ENCODE measurements around the gene IL32.

IL32 gene

GRCh38 chr16:3058139-3059030 lies 7.1 kb upstream of the IL32 start:
- Histone ChIP-seq H3K36me3 (ENCODE audit: control insufficient read depth in 2 of 2, insufficient read depth in 2 of 2, low read length in 2 of 2) (no peaks in the 10 kb centered on the region), H3K9me3 (ENCODE audit: control insufficient read depth in 2 of 2, low read length in 2 of 2) (no peaks in the 10 kb centered on the region), H3K27me3 (ENCODE audit: control insufficient read depth in 2 of 2, insufficient read depth in 2 of 2, low read length in 2 of 2) (no peaks in the 10 kb centered on the region), H3K27ac (ENCODE audit: low read depth in 2 of 2, low read length in 2 of 2) (peak overlapping the region; percentile 83 to 93), H3K4me1 (ENCODE audit: control insufficient read depth in 2 of 2, insufficient read depth in 2 of 2, low read length in 2 of 2) (peaks cover 12 to 26% of the 10 kb centered on the region in 2 donors), H3K9ac (ENCODE audit: low read depth in 1 of 2, low read length in 2 of 2) (peak overlapping the region; percentile 72 to 87), H3K4me3 (ENCODE audit: low read length in 2 of 2) (peak overlapping the region; percentile 73 to 86)

GRCh38 chr16:3059041-3059722 lies 6.3 kb upstream of the IL32 start:
- Histone ChIP-seq H3K9ac (ENCODE audit: low read depth in 1 of 2, low read length in 2 of 2) (peak overlapping the region; percentile 83 to 87), H3K4me3 (ENCODE audit: low read length in 2 of 2) (peak overlapping the region; percentile 75 to 86), H3K36me3 (ENCODE audit: control insufficient read depth in 2 of 2, insufficient read depth in 2 of 2, low read length in 2 of 2) (no peaks in the 10 kb centered on the region), H3K27ac (ENCODE audit: low read depth in 2 of 2, low read length in 2 of 2) (peak overlapping the region; percentile 83 to 93), H3K9me3 (ENCODE audit: control insufficient read depth in 2 of 2, low read length in 2 of 2) (no peaks in the 10 kb centered on the region), H3K27me3 (ENCODE audit: control insufficient read depth in 2 of 2, insufficient read depth in 2 of 2, low read length in 2 of 2) (no peaks in the 10 kb centered on the region), H3K4me1 (ENCODE audit: control insufficient read depth in 2 of 2, insufficient read depth in 2 of 2, low read length in 2 of 2) (peaks cover 12 to 31% of the 10 kb centered on the region in 2 donors)

GRCh38 chr16:3059723-3060242 lies 5.7 kb upstream of the IL32 start:
- Histone ChIP-seq H3K4me1 (ENCODE audit: control insufficient read depth in 2 of 2, insufficient read depth in 2 of 2, low read length in 2 of 2) (peaks cover 14 to 36% of the 10 kb centered on the region in 2 donors), H3K9ac (ENCODE audit: low read depth in 1 of 2, low read length in 2 of 2) (peak overlapping the region; percentile 83 to 87)

GRCh38 chr16:3060339-3061127 lies 4.9 kb upstream of the IL32 start:
- Histone ChIP-seq H3K9ac (ENCODE audit: low read depth in 1 of 2, low read length in 2 of 2) (peak overlapping the region in 1 of 2 donors; percentile 17), H3K4me3 (ENCODE audit: low read length in 2 of 2) (no peak overlapping the region), H3K27me3 (ENCODE audit: control insufficient read depth in 2 of 2, insufficient read depth in 2 of 2, low read length in 2 of 2) (no peaks in the 10 kb centered on the region), H3K9me3 (ENCODE audit: control insufficient read depth in 2 of 2, low read length in 2 of 2) (no peaks in the 10 kb centered on the region), H3K27ac (ENCODE audit: low read depth in 2 of 2, low read length in 2 of 2) (peak overlapping the region in 1 of 2 donors; percentile 83), H3K4me1 (ENCODE audit: control insufficient read depth in 2 of 2, insufficient read depth in 2 of 2, low read length in 2 of 2) (peaks cover 21 to 43% of the 10 kb centered on the region in 2 donors), H3K36me3 (ENCODE audit: control insufficient read depth in 2 of 2, insufficient read depth in 2 of 2, low read length in 2 of 2) (no peaks in the 10 kb centered on the region)

More at GRCh38 chr16:3059723-3060242, 5.7 kb upstream of the IL32 start:
- H3K27me3 ChIP-seq (ENCODE audit: control insufficient read depth in 2 of 2, insufficient read depth in 2 of 2, low read length in 2 of 2) = no peaks in the 10 kb centered on the region
- peak overlapping the region; percentile 75 to 86 for H3K4me3 ChIP-seq (ENCODE audit: low read length in 2 of 2)
- H3K27ac ChIP-seq (ENCODE audit: low read depth in 2 of 2, low read length in 2 of 2) = peak overlapping the region; percentile 83 to 93
- no peaks in the 10 kb centered on the region for H3K9me3 ChIP-seq (ENCODE audit: control insufficient read depth in 2 of 2, low read length in 2 of 2)
- no peaks in the 10 kb centered on the region for H3K36me3 ChIP-seq (ENCODE audit: control insufficient read depth in 2 of 2, insufficient read depth in 2 of 2, low read length in 2 of 2)

GRCh38 chr16:3062553-3062952 lies 2.9 kb upstream of the IL32 start:
- Histone ChIP-seq H3K4me3 (ENCODE audit: low read length in 2 of 2) (no peak overlapping the region), H3K27ac (ENCODE audit: low read depth in 2 of 2, low read length in 2 of 2) (peak overlapping the region; percentile 27 to 74), H3K9me3 (ENCODE audit: control insufficient read depth in 2 of 2, low read length in 2 of 2) (no peaks in the 10 kb centered on the region), H3K9ac (ENCODE audit: low read depth in 1 of 2, low read length in 2 of 2) (no peak overlapping the region), H3K4me1 (ENCODE audit: control insufficient read depth in 2 of 2, insufficient read depth in 2 of 2, low read length in 2 of 2) (peaks cover 30 to 50% of the 10 kb centered on the region in 2 donors), H3K27me3 (ENCODE audit: control insufficient read depth in 2 of 2, insufficient read depth in 2 of 2, low read length in 2 of 2) (no peaks in the 10 kb centered on the region), H3K36me3 (ENCODE audit: control insufficient read depth in 2 of 2, insufficient read depth in 2 of 2, low read length in 2 of 2) (no peaks in the 10 kb centered on the region)

- H3K36me3 ChIP-seq (ENCODE audit: control insufficient read depth in 2 of 2, insufficient read depth in 2 of 2, low read length in 2 of 2) = no peaks in the 10 kb centered on the region
- H3K27ac ChIP-seq (ENCODE audit: low read depth in 2 of 2, low read length in 2 of 2) = peak overlapping the region; percentile 56 to 68
- peaks cover 29 to 43% of the 10 kb centered on the region in 2 donors for H3K4me1 ChIP-seq (ENCODE audit: control insufficient read depth in 2 of 2, insufficient read depth in 2 of 2, low read length in 2 of 2)
- no peaks in the 10 kb centered on the region for H3K9me3 ChIP-seq (ENCODE audit: control insufficient read depth in 2 of 2, low read length in 2 of 2)
- H3K9ac ChIP-seq (ENCODE audit: low read depth in 1 of 2, low read length in 2 of 2) = no peak overlapping the region
- H3K27me3 ChIP-seq (ENCODE audit: control insufficient read depth in 2 of 2, insufficient read depth in 2 of 2, low read length in 2 of 2) = no peaks in the 10 kb centered on the region
- no peak overlapping the region for H3K4me3 ChIP-seq (ENCODE audit: low read length in 2 of 2)
Observed at GRCh38 chr16:3063625-3064386, 1.6 kb upstream of the IL32 start.

- H3K36me3 ChIP-seq (ENCODE audit: control insufficient read depth in 2 of 2, insufficient read depth in 2 of 2, low read length in 2 of 2) = peaks cover 0 to 3% of the 10 kb centered on the region in 2 donors
- peaks cover 23 to 34% of the 10 kb centered on the region in 2 donors for H3K4me1 ChIP-seq (ENCODE audit: control insufficient read depth in 2 of 2, insufficient read depth in 2 of 2, low read length in 2 of 2)
- H3K9me3 ChIP-seq (ENCODE audit: control insufficient read depth in 2 of 2, low read length in 2 of 2) = no peaks in the 10 kb centered on the region
- H3K9ac ChIP-seq (ENCODE audit: low read depth in 1 of 2, low read length in 2 of 2) = peak overlapping the region; percentile 79 to 82
- H3K27me3 ChIP-seq (ENCODE audit: control insufficient read depth in 2 of 2, insufficient read depth in 2 of 2, low read length in 2 of 2) = no peaks in the 10 kb centered on the region
- peak overlapping the region; percentile 77 to 87 for H3K4me3 ChIP-seq (ENCODE audit: low read length in 2 of 2)
- peak overlapping the region; percentile 78 to 83 for H3K27ac ChIP-seq (ENCODE audit: low read depth in 2 of 2, low read length in 2 of 2)
Observed at GRCh38 chr16:3065742-3066439, 451 bp downstream of the IL32 start.

- Histone ChIP-seq H3K4me3 (ENCODE audit: low read length in 2 of 2) (peak overlapping the region; percentile 77 to 87), H3K36me3 (ENCODE audit: control insufficient read depth in 2 of 2, insufficient read depth in 2 of 2, low read length in 2 of 2) (peaks cover 0 to 3% of the 10 kb centered on the region in 2 donors), H3K9ac (ENCODE audit: low read depth in 1 of 2, low read length in 2 of 2) (peak overlapping the region; percentile 79 to 82), H3K27ac (ENCODE audit: low read depth in 2 of 2, low read length in 2 of 2) (peak overlapping the region; percentile 78 to 83), H3K4me1 (ENCODE audit: control insufficient read depth in 2 of 2, insufficient read depth in 2 of 2, low read length in 2 of 2) (peaks cover 23 to 34% of the 10 kb centered on the region in 2 donors), H3K9me3 (ENCODE audit: control insufficient read depth in 2 of 2, low read length in 2 of 2) (no peaks in the 10 kb centered on the region), H3K27me3 (ENCODE audit: control insufficient read depth in 2 of 2, insufficient read depth in 2 of 2, low read length in 2 of 2) (no peaks in the 10 kb centered on the region)
Observed at GRCh38 chr16:3066440-3066748, 954 bp downstream of the IL32 start.

- no peaks in the 10 kb centered on the region for H3K27me3 ChIP-seq (ENCODE audit: control insufficient read depth in 2 of 2, insufficient read depth in 2 of 2, low read length in 2 of 2)
- H3K4me1 ChIP-seq (ENCODE audit: control insufficient read depth in 2 of 2, insufficient read depth in 2 of 2, low read length in 2 of 2) = peaks cover 26 to 31% of the 10 kb centered on the region in 2 donors
- H3K9me3 ChIP-seq (ENCODE audit: control insufficient read depth in 2 of 2, low read length in 2 of 2) = no peaks in the 10 kb centered on the region
- peak overlapping the region in 1 of 2 donors; percentile 28 for H3K4me3 ChIP-seq (ENCODE audit: low read length in 2 of 2)
- peaks cover 0 to 3% of the 10 kb centered on the region in 2 donors for H3K36me3 ChIP-seq (ENCODE audit: control insufficient read depth in 2 of 2, insufficient read depth in 2 of 2, low read length in 2 of 2)
- no peak overlapping the region for H3K9ac ChIP-seq (ENCODE audit: low read depth in 1 of 2, low read length in 2 of 2)
- no peak overlapping the region for H3K27ac ChIP-seq (ENCODE audit: low read depth in 2 of 2, low read length in 2 of 2)
Observed at GRCh38 chr16:3068487-3068886, 3.0 kb downstream of the IL32 start.
